NB4 (cell line): ENCODE measurements around the gene ZNF827.

Source experiments
- DNase-seq: peaks from one replicate; pipeline ENCODE4 v3.0.0; 2010; ENCODE audit warnings: low read depth
- H3K4me3 ChIP-seq: one replicate; pipeline ENCODE4 v1.5.1; 2011; ENCODE audit warnings: mild to moderate bottlenecking, low read depth, low read length, moderate library complexity
- CTCF ChIP-seq: IDR thresholded peaks from one replicate; pipeline ENCODE4 v1.5.1; 2012; ENCODE audit warnings: low read depth, low read length
- MYC ChIP-seq: IDR thresholded peaks from 2 replicates; pipeline ENCODE4 v1.6.1; 2011; ENCODE audit warnings: low read depth, low read length
- POLR2A ChIP-seq: IDR thresholded peaks from 2 replicates; pipeline ENCODE4 v1.6.1; 2011; ENCODE audit warnings: mild to moderate bottlenecking; ENCODE audit not compliant: insufficient read length; ENCODE audit errors: extremely low read depth
- TF ChIP-seq, protein P1 (sequence below): IDR thresholded peaks from 2 replicates; pipeline ENCODE4 v1.6.1; 2011; ENCODE audit warnings: low read depth, low read length

The ZNF827 gene

DNA sequence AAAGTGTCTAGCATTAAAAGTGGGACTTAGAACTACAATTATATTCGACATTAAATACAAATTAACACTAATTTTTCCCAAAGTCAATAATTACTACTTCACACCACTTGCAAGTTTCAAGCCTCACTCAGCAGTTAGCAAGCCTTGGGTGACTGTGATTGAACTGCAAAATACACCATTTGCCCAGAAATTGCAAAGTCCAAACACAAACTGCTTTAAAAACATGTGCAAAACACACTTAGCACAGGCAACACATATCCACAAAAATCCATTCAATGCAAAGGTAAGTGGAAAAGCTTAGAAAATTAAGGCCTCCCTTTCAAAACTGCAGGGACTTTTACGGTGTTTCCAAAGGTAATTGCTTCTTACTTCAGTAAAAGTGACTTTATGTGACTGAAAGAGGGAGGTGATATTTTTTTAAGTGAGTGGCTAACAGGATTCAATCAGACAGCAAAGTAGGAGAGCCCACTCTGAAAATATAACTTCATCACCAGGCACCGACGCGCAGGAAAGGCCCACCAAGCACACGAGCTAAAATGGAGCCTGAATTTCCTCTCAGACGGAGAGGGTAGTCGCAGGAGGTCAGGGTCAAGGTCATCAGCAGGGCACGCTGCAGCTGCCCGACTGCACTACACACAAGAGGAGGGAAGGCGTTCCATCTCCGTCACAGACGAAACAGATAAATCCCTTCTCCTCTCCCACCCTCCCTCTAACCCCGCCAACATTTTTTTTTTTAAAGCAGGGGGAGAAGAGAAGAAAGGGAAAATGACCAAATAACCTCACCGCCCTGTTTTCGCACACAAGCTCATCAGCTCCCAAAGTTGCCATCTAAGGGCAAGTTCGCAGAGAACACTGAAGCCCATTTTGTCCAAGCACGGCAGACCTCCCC is 3.1 kb downstream of the ZNF827 start:
- no peak for TF ChIP-seq POLR2A
- TF ChIP-seq, protein P1, sequence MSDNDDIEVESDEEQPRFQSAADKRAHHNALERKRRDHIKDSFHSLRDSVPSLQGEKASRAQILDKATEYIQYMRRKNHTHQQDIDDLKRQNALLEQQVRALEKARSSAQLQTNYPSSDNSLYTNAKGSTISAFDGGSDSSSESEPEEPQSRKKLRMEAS: no peak
- no peak for TF ChIP-seq CTCF
- no peak for TF ChIP-seq MYC
- no peak overlapping the region for H3K4me3 ChIP-seq
- no peak for DNase-seq

GRCh38 chr4:145934434-145935047 is 4.1 kb downstream of the ZNF827 start:
- TF ChIP-seq POLR2A: no peak
- TF ChIP-seq, protein P1: no peak
- H3K4me3 ChIP-seq: no peak overlapping the region

GRCh38 chr4:145933134-145933533 is 5.5 kb downstream of the ZNF827 start:
- TF ChIP-seq MYC: no peak
- no peak for TF ChIP-seq CTCF
- TF ChIP-seq POLR2A: no peak
- TF ChIP-seq, protein P1: no peak
- no peak overlapping the region for H3K4me3 ChIP-seq
- no peak for DNase-seq

More at GRCh38 chr4:145934434-145935047, 4.1 kb downstream of the ZNF827 start:
- DNase-seq: no peak

DNA sequence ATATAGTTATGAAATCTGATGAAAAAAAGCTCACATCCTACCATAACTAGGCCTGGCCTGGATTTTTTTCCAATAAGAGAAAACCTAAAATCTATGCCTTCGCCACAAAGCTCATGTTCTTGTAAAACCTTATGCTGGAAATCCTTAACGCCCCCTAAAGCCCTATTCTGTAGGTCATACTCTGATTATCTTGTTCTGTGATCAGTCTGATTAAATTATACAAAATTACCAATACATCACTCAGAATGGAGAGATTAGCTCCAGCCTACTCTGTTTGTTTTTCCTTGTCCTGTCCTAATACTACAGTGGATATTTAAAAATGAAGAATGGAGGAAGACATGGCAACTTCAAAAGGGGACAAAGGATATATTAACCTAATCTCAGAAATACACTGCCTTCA is 7.2 kb downstream of the ZNF827 start:
- no peak overlapping the region for H3K4me3 ChIP-seq
- no peak for DNase-seq

DNA sequence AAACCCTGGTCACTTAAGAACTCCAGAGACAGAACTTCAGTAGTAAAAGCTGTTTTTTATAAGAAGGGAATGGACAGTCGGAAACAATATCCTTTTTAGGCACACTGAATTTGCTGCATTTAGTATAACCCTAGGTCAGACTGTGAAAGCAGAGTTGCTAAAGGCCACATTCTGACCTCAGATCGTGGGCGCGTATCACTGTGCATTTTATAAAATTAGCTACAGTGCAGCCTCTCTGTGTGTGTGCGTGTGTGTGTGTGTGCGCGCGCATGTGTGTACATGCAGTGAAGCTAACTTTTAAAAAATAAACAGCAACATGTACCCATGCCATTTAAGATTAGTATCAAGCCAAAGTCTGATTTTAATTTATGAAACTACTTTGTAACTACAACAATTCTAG is 8.0 kb downstream of the ZNF827 start:
- no peak overlapping the region for H3K4me3 ChIP-seq
- TF ChIP-seq POLR2A (no peak), MYC (no peak), CTCF (no peak)
- TF ChIP-seq, protein P1: no peak
- no peak for DNase-seq

More for the DNA sequence above, 7.2 kb downstream of the ZNF827 start:
- TF ChIP-seq CTCF: no peak
- TF ChIP-seq, protein P1: no peak
- no peak for TF ChIP-seq MYC
- TF ChIP-seq POLR2A: no peak
